HEK293 (cell line): ENCODE results near the gene PARD3B.

Experiments
- GLI2 ChIP-seq: fragments of 450-650 bp; formaldehyde crosslinking; IDR thresholded peaks from 2 replicates; pipeline ENCODE4; 2017; ENCODE audit warnings: missing biosample characterization, missing genetic modification characterization, low read depth, borderline replicate concordance
- SALL2 ChIP-seq: fragments of 450-650 bp; formaldehyde crosslinking; IDR thresholded peaks from 2 replicates; pipeline ENCODE4 v1.5.0; 2017; ENCODE audit warnings: missing biosample characterization, mild to moderate bottlenecking, missing genetic modification characterization, borderline replicate concordance
- SP2 ChIP-seq: fragments of 450-650 bp; formaldehyde crosslinking; IDR thresholded peaks from 2 replicates; pipeline ENCODE4 v1.5.1; 2016; ENCODE audit warnings: missing biosample characterization, missing genetic modification characterization
- ZBTB17 ChIP-seq: fragments of 450-650 bp; formaldehyde crosslinking; IDR thresholded peaks from 2 replicates; pipeline ENCODE4 v1.5.1; 2016; ENCODE audit warnings: missing biosample characterization, missing genetic modification characterization
- ZNF121 ChIP-seq: fragments of 450-650 bp; formaldehyde crosslinking; IDR thresholded peaks from 2 replicates; pipeline ENCODE4 v1.5.1; 2016; ENCODE audit warnings: missing biosample characterization, missing genetic modification characterization
- ZNF16 ChIP-seq: fragments of 450-650 bp; formaldehyde crosslinking; IDR thresholded peaks from 2 replicates; pipeline ENCODE4 v1.5.1; 2016; ENCODE audit warnings: low read depth, missing biosample characterization, missing genetic modification characterization
- ZNF175 ChIP-seq: fragments of 450-650 bp; formaldehyde crosslinking; IDR thresholded peaks from 2 replicates; pipeline ENCODE4 v1.5.1; 2016; ENCODE audit warnings: missing biosample characterization, missing genetic modification characterization
- ZNF274 ChIP-seq, 2 experiments: fragments of 200-500 bp in 1 of 2; fragments of 450-650 bp in 1 of 2; sonication (Bioruptor generic) in 1 of 2; formaldehyde crosslinking in 1 of 2; IDR thresholded peaks; 2 replicates each; pipeline versions ENCODE4 v1.5.1 to v1.6.1; 2014 to 2016; ENCODE audit warnings: borderline replicate concordance in 1 of 2, inconsistent platforms in 1 of 2, low read length in 1 of 2, missing biosample characterization in 1 of 2, missing genetic modification characterization in 1 of 2
- ZNF292 ChIP-seq: fragments of 450-650 bp; formaldehyde crosslinking; IDR thresholded peaks from 2 replicates; pipeline ENCODE4 v1.5.1; 2016; ENCODE audit warnings: low read depth, missing biosample characterization, missing genetic modification characterization, borderline replicate concordance
- ZNF521 ChIP-seq: fragments of 450-650 bp; formaldehyde crosslinking; IDR thresholded peaks from 2 replicates; pipeline ENCODE4 v1.5.1; 2017; ENCODE audit warnings: missing biosample characterization, mild to moderate bottlenecking, missing genetic modification characterization
- ZNF624 ChIP-seq: fragments of 450-650 bp; formaldehyde crosslinking; IDR thresholded peaks from 2 replicates; pipeline ENCODE4 v1.5.1; 2017; ENCODE audit warnings: missing biosample characterization, missing genetic modification characterization
- ZNF660 ChIP-seq: fragments of 450-650 bp; IDR thresholded peaks from 2 replicates; pipeline ENCODE4 v1.5.1; 2018; ENCODE audit warnings: missing biosample characterization, mild to moderate bottlenecking, missing genetic modification characterization
- ZNF707 ChIP-seq: fragments of 450-650 bp; formaldehyde crosslinking; IDR thresholded peaks from 2 replicates; pipeline ENCODE4 v1.5.1; 2016; ENCODE audit warnings: missing biosample characterization, missing genetic modification characterization
- TF ChIP-seq, protein P1 (sequence below): fragments of 450-650 bp; formaldehyde crosslinking; IDR thresholded peaks from 2 replicates; pipeline ENCODE4 v1.5.1; 2016; ENCODE audit warnings: missing biosample characterization, missing genetic modification characterization

DNA sequence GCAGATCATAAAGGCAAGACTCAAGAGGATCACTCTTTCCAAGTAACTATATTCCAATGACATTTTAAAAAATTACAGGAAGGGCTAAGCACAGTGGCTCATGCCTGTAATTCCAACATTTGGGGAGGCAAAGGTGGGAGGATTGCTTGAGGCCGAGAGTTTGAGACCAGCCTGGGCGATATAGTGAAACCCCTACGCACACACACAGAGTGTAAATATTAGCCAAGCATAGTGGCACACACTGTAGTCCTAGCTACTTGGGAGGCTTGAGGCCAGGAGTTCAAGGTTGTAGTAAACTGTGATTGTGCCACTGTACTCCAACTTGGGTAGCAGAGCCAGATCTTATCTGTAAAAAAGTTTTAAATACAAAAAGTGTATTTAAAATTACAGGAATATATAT, 686.8 kb downstream of the PARD3B start:
- no peak for TF ChIP-seq ZNF175 (tag by site-specific recombination)
- TF ChIP-seq ZNF624 (tag by site-specific recombination), result no peak
- TF ChIP-seq, protein P1, sequence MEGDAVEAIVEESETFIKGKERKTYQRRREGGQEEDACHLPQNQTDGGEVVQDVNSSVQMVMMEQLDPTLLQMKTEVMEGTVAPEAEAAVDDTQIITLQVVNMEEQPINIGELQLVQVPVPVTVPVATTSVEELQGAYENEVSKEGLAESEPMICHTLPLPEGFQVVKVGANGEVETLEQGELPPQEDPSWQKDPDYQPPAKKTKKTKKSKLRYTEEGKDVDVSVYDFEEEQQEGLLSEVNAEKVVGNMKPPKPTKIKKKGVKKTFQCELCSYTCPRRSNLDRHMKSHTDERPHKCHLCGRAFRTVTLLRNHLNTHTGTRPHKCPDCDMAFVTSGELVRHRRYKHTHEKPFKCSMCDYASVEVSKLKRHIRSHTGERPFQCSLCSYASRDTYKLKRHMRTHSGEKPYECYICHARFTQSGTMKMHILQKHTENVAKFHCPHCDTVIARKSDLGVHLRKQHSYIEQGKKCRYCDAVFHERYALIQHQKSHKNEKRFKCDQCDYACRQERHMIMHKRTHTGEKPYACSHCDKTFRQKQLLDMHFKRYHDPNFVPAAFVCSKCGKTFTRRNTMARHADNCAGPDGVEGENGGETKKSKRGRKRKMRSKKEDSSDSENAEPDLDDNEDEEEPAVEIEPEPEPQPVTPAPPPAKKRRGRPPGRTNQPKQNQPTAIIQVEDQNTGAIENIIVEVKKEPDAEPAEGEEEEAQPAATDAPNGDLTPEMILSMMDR (tag by site-specific recombination), result no peak
- no peak for TF ChIP-seq ZNF521 (tag by site-specific recombination)
- TF ChIP-seq ZNF274 (IDR thresholded peaks at IDR 0.05; ENCODE audit: low read length), result no peak
- no peak for TF ChIP-seq ZNF274 (tag by site-specific recombination; IDR thresholded peaks at IDR 0.05; ENCODE audit: borderline replicate concordance)
- no peak for TF ChIP-seq SALL2 (tag by site-specific recombination)
- TF ChIP-seq SP2 (tag by site-specific recombination), result no peak
- TF ChIP-seq ZNF292 (tag by site-specific recombination), result no peak
- no peak for TF ChIP-seq ZNF707 (tag by site-specific recombination)
- no peak for TF ChIP-seq ZNF660 (tag by site-specific recombination)
- TF ChIP-seq GLI2 (tag by site-specific recombination), result no peak
- no peak for TF ChIP-seq ZNF121 (tag by site-specific recombination)
- no peak for TF ChIP-seq ZBTB17 (tag by site-specific recombination)
- no peak for TF ChIP-seq ZNF16 (tag by site-specific recombination)
